ENCODE results near the gene GPR183. TPM values are rescaled to one million over a fixed set of nuclear protein-coding genes. Genes with fewer than 3 reads are reported as not detected.
A peak's percentile ranks its signal among the peaks of the same experiment; 100 is the strongest.
"Not testable (repeated sequence)": the region's sequence is repeated elsewhere in the genome, so short reads cannot be mapped to it uniquely, and the experiment has no call there.

GPR183 gene
- total RNA-seq, 1 experiment from 2014 or later: 49.6 TPM

GRCh38 chr13:99263126-99263785 lies 43.9 kb downstream of the GPR183 start:
- H3K9me3 ChIP-seq (replicated peaks): no peaks in the 10 kb centered on the region
- no peak overlapping the region for H3K4me3 ChIP-seq
- no peak for DNase-seq (ENCODE audit: low read depth in 1 of 2, low spot score in 2 of 2)
- H3K27ac ChIP-seq: no peak overlapping the region
- no peaks in the 10 kb centered on the region for H3K27me3 ChIP-seq (replicated peaks)
- no peaks in the 10 kb centered on the region for H3K4me1 ChIP-seq (replicated peaks)
- peaks cover 17% of the 10 kb centered on the region for H3K36me3 ChIP-seq

DNA sequence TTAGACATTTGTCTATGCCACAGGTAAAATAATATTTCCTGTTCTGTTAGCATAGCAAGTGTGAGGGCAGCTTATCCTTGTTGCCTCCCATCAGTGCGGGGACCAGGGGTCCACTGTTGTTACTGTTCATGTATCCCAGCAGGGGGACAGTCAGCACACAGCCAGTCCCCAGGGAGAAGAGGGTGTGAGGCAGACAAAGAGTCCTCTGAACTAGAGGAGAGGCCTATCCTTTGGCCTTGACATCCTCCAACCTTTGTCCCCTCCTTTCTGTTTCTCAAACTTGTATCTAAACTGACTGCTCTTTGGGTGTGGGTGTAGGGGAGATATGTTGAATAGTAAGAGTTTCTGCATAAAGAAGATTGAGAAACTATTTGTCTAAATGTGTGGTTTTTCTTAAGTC lies 46.1 kb downstream of the GPR183 start:
- H3K27ac ChIP-seq: no peak overlapping the region
- no peaks in the 10 kb centered on the region for H3K27me3 ChIP-seq (replicated peaks)
- no peaks in the 10 kb centered on the region for H3K4me1 ChIP-seq (replicated peaks)
- no peaks in the 10 kb centered on the region for H3K9me3 ChIP-seq (replicated peaks)
- peak in 1 of 2 experiments; percentile 76 for DNase-seq (ENCODE audit: low read depth in 1 of 2, low spot score in 2 of 2)
- H3K36me3 ChIP-seq: peaks cover 15% of the 10 kb centered on the region
- H3K4me3 ChIP-seq: no peak overlapping the region

- no peak overlapping the region for H3K4me3 ChIP-seq
- H3K4me1 ChIP-seq (replicated peaks): no peaks in the 10 kb centered on the region
- no peaks in the 10 kb centered on the region for H3K9me3 ChIP-seq (replicated peaks)
- no peaks in the 10 kb centered on the region for H3K27me3 ChIP-seq (replicated peaks)
- no peak overlapping the region for H3K27ac ChIP-seq
- H3K36me3 ChIP-seq: peaks cover 18% of the 10 kb centered on the region
- peak in 1 of 2 experiments; percentile 65 for DNase-seq (ENCODE audit: low read depth in 1 of 2, low spot score in 2 of 2)
Measured at GRCh38 chr13:99260216-99260615, 47.0 kb downstream of the GPR183 start.

DNA sequence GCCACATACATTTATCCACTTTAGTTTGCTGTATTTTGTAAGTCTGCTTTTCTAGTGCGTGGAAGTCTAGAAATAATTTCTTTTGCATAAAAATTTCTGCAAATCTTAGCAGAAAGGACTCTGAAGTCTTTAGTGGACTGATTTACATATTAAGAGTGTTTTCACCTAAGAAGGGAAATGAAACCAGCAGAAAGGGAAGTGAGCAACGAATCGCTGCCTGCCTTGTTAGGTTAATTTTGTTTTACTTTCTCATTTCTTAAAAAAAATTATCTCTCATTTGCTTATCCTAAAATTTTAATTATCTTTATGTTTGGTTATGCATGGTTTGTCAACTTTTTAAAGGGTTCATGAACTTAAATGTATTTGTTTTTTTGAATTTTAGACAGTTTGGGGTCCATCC lies 48.3 kb downstream of the GPR183 start:
- Histone ChIP-seq H3K4me1 (replicated peaks) (no peaks in the 10 kb centered on the region), H3K36me3 (peaks cover 23% of the 10 kb centered on the region), H3K9me3 (replicated peaks) (no peaks in the 10 kb centered on the region), H3K4me3 (no peak overlapping the region), H3K27ac (no peak overlapping the region), H3K27me3 (replicated peaks) (no peaks in the 10 kb centered on the region)
- no peak for DNase-seq (ENCODE audit: low read depth in 1 of 2, low spot score in 2 of 2)

DNA sequence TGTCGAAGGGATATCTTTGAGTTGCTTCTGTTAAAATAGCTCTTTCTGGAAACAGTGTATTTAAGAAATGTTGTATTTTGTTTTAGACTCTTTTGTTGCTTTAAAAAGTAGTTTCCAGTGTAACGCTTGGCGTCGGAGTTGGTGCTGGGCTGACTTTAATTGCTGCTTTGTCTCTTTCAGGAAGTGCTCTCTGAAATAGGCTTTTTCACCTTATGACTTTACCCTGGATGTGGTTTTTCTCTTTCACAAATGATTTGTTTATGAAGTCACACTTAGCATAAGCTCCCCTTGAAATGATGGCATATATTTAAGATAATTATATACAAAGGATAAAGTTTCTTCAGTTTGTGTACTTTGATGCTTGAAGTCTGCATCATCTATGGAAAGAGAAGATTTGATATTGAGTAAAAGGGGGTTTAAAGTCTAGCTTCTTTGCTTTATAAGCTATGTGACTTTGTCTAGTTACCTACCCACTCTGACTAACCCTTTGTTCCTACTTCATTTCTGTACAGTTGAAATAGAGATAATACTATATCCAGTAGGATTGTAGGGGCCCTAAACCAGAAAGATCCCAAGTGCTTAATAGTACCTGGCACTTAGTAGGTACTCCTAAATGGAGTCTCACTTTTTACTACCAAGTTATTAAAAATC lies 48.9 kb downstream of the GPR183 start, which contains the start of gene GPR18:
Gene GPR18, minus strand, starts transcription at position 170 of the 651 bp plus-strand sequence. CDS start 2,507 bp downstream, outside the sequence.
- Histone ChIP-seq H3K36me3 (peaks cover 18% of the 10 kb centered on the region), H3K4me3 (no peak within 1 kb of the TSS), H3K4me1 (replicated peaks) (no peaks in the 10 kb centered on the region), H3K27ac (no peak within 1 kb of the TSS), H3K27me3 (replicated peaks) (no peaks in the 10 kb centered on the region), H3K9me3 (replicated peaks) (no peaks in the 10 kb centered on the region)
- DNase-seq (ENCODE audit: low read depth in 1 of 2, low spot score in 2 of 2): no peak

- Histone ChIP-seq H3K27me3 (replicated peaks) (no peaks in the 10 kb centered on the region), H3K4me1 (replicated peaks) (no peaks in the 10 kb centered on the region), H3K36me3 (peaks cover 12% of the 10 kb centered on the region), H3K9me3 (replicated peaks) (no peaks in the 10 kb centered on the region), H3K27ac (no peak overlapping the region), H3K4me3 (no peak overlapping the region)
- DNase-seq (ENCODE audit: low read depth in 1 of 2, low spot score in 2 of 2): no peak
Measured at GRCh38 chr13:99257291-99257690, 49.9 kb downstream of the GPR183 start.

GRCh38 chr13:99256709-99257108 lies 50.5 kb downstream of the GPR183 start:
- no peak overlapping the region for H3K4me3 ChIP-seq
- H3K9me3 ChIP-seq (replicated peaks): no peaks in the 10 kb centered on the region
- no peaks in the 10 kb centered on the region for H3K27me3 ChIP-seq (replicated peaks)
- H3K4me1 ChIP-seq (replicated peaks): no peaks in the 10 kb centered on the region
- H3K36me3 ChIP-seq: peaks cover 18% of the 10 kb centered on the region
- H3K27ac ChIP-seq: no peak overlapping the region
- no peak for DNase-seq (ENCODE audit: low read depth in 1 of 2, low spot score in 2 of 2)

DNA sequence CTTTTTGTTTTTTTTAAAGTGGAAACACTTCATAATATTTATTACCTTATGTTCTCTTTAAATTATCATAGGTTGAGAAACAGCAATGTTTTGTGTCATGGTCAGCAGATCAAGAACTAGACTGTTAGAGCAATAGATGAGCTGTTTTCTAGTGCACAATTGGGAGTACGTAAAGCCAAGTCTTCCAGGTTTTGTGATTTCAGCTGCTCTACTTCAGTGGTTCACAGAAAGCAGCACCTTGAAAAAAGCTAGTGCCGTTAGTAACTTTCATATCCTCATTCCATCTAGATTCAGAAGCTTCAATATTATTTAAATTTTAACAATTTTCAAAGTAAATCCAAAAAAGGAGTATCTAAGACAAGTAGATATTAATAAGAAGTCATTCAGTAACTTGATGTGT lies 50.9 kb downstream of the GPR183 start:
- no peaks in the 10 kb centered on the region for H3K4me1 ChIP-seq (replicated peaks)
- no peaks in the 10 kb centered on the region for H3K9me3 ChIP-seq (replicated peaks)
- peaks cover 23% of the 10 kb centered on the region for H3K36me3 ChIP-seq
- H3K4me3 ChIP-seq: no peak overlapping the region
- no peak for DNase-seq (ENCODE audit: low read depth in 1 of 2, low spot score in 2 of 2)
- no peaks in the 10 kb centered on the region for H3K27me3 ChIP-seq (replicated peaks)
- H3K27ac ChIP-seq: no peak overlapping the region

GRCh38 chr13:99255271-99255670 lies 51.9 kb downstream of the GPR183 start:
- Histone ChIP-seq H3K27ac (no peak overlapping the region), H3K4me1 (replicated peaks) (peaks cover under 1% of the 10 kb centered on the region), H3K27me3 (replicated peaks) (no peaks in the 10 kb centered on the region), H3K4me3 (no peak overlapping the region), H3K36me3 (peaks cover 28% of the 10 kb centered on the region), H3K9me3 (replicated peaks) (no peaks in the 10 kb centered on the region)
- peak in 1 of 2 experiments; percentile 67 for DNase-seq (ENCODE audit: low read depth in 1 of 2, low spot score in 2 of 2)

DNA sequence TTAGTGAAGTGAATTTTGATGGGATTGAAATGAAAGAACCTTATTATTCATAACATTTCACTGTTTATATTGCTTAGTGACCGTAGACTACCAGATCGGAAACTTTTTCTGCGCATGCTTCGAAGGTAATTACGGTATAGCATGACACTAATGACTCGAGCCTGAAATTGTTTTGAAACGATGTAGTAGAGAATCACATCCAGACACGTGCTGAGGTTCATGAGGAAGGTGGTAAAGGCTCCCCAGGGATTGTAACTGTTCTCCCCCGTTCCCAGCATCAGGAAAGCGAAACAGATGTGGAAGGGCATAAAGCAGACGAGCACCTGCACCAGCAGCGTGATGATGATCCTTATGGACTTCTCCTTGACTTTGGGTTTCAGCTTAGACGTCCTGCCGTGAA lies 52.4 kb downstream of the GPR183 start:
- Histone ChIP-seq H3K4me1 (replicated peaks) (peaks cover 5% of the 10 kb centered on the region), H3K36me3 (peaks cover 28% of the 10 kb centered on the region), H3K27ac (no peak overlapping the region), H3K9me3 (replicated peaks) (no peaks in the 10 kb centered on the region), H3K4me3 (no peak overlapping the region), H3K27me3 (replicated peaks) (no peaks in the 10 kb centered on the region)
- DNase-seq (ENCODE audit: low read depth in 1 of 2, low spot score in 2 of 2): peak in 1 of 2 experiments; percentile 57

- Histone ChIP-seq H3K9me3 (replicated peaks) (no peaks in the 10 kb centered on the region), H3K4me3 (no peak overlapping the region), H3K4me1 (replicated peaks) (peaks cover 12% of the 10 kb centered on the region), H3K36me3 (peaks cover 35% of the 10 kb centered on the region), H3K27me3 (replicated peaks) (no peaks in the 10 kb centered on the region), H3K27ac (no peak overlapping the region)
- peak in 1 of 2 experiments; percentile 57 for DNase-seq (ENCODE audit: low read depth in 1 of 2, low spot score in 2 of 2)
Measured at GRCh38 chr13:99251921-99252320, 55.3 kb downstream of the GPR183 start.

GRCh38 chr13:99250982-99251825 lies 56.0 kb downstream of the GPR183 start:
- H3K4me3 ChIP-seq: no peak overlapping the region
- H3K27ac ChIP-seq: no peak overlapping the region

DNA sequence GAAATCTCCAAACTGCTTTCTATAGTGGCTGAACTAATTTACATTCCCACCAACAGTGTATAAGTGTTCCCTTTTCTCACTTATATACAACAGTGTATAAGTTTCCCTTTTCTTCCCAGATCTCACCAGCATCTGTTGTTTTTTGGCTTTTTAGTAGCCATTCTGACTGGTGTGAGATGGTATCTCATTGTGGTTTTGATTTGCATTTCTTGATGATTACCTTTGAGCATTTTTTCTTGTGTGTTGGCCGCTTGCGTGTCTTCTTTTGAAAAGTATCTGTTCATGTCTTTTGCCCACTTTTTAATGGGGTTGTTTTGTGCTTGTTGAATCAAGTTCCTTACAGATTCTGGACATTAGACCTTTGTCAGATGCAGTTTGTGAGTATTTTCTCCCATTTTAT lies 57.6 kb downstream of the GPR183 start:
- DNase-seq (ENCODE audit: low read depth in 1 of 2, low spot score in 2 of 2): peak in 1 of 2 experiments; percentile 59
- not testable (repeated sequence) for H3K27me3 ChIP-seq (replicated peaks)

More at GRCh38 chr13:99250982-99251825, 56.0 kb downstream of the GPR183 start:
- Histone ChIP-seq H3K36me3 (peaks cover 39% of the 10 kb centered on the region), H3K4me1 (replicated peaks) (peaks cover 12% of the 10 kb centered on the region), H3K27me3 (replicated peaks) (no peaks in the 10 kb centered on the region), H3K9me3 (replicated peaks) (no peaks in the 10 kb centered on the region)
- peak in 1 of 2 experiments; percentile 52 for DNase-seq (ENCODE audit: low read depth in 1 of 2, low spot score in 2 of 2)

GRCh38 chr13:99249178-99249577 lies 58.0 kb downstream of the GPR183 start:
- not testable (repeated sequence) for H3K9me3 ChIP-seq (replicated peaks); H3K4me3 ChIP-seq; H3K27me3 ChIP-seq (replicated peaks); DNase-seq (ENCODE audit: low read depth in 1 of 2, low spot score in 2 of 2); H3K27ac ChIP-seq
- H3K4me1 ChIP-seq (replicated peaks): peaks cover 12% of the 10 kb centered on the region
- peaks cover 36% of the 10 kb centered on the region for H3K36me3 ChIP-seq

More for the DNA sequence above, 57.6 kb downstream of the GPR183 start:
- Histone ChIP-seq H3K4me1 (replicated peaks) (peaks cover 12% of the 10 kb centered on the region), H3K36me3 (peaks cover 33% of the 10 kb centered on the region)
- not testable (repeated sequence) for H3K27ac ChIP-seq; H3K4me3 ChIP-seq; H3K9me3 ChIP-seq (replicated peaks)
